ENCODE results near the gene FBLN1.

The FBLN1 gene

DNA sequence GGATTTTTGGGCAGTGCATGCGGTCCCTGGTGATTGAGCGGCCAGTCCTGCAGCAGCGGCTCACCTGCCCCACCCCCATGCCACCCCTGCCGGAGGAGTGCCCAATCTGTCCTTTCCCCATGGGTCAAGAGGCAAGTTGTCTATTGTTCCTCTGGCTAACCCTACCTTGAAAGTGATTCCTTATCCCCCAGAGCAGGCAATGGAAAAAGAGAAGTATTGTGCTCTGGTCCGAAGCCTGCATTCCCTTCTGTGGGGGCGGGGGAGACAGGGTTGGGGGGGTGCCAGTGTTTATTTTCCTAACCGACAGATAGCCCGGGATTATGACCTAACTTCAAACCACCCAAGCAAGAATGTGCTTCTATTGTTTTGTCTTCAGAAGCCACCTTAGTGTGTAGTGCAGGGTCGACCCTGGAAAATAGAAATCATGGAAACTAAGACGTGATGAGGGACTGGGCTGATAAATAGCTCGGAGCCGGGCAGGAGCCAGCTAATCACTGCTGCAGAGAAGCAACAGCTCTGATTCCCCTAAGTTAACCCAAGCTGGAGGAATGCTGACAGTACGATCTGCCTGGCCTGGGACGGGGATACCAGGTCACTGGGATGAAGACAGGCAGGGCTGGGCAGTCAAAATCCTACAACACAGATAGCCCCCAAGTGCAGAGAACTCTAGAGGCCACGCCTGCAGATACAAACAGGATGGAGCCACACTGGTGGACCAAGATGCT is 130.3 kb downstream of the FBLN1 start:
- no peak for ATAC-seq
- TF ChIP-seq BACH2 (CRISPR knock-in tag; IDR thresholded peaks at IDR 0.05; ENCODE audit: borderline replicate concordance) (no peak), RARB (CRISPR knock-in tag; IDR thresholded peaks at IDR 0.05) (no peak), ISL1 (CRISPR knock-in tag; IDR thresholded peaks at IDR 0.05) (no peak), SNAI2 (CRISPR knock-in tag; IDR thresholded peaks at IDR 0.05) (no peak), TOX (CRISPR knock-in tag; IDR thresholded peaks at IDR 0.05; ENCODE audit: borderline replicate concordance) (no peak), ZNF70 (CRISPR knock-in tag; IDR thresholded peaks at IDR 0.05) (no peak), OSR1 (CRISPR knock-in tag; IDR thresholded peaks at IDR 0.05) (no peak), ESRRG (CRISPR knock-in tag; IDR thresholded peaks at IDR 0.05) (no peak), ZNF565 (CRISPR knock-in tag; conservative IDR thresholded peaks at IDR 0.05; ENCODE audit: low read depth) (no peak), ZC3H10 (CRISPR knock-in tag; IDR thresholded peaks at IDR 0.05) (no peak), ZFP3 (CRISPR knock-in tag; IDR thresholded peaks at IDR 0.05) (no peak)
- TF ChIP-seq, protein P1, sequence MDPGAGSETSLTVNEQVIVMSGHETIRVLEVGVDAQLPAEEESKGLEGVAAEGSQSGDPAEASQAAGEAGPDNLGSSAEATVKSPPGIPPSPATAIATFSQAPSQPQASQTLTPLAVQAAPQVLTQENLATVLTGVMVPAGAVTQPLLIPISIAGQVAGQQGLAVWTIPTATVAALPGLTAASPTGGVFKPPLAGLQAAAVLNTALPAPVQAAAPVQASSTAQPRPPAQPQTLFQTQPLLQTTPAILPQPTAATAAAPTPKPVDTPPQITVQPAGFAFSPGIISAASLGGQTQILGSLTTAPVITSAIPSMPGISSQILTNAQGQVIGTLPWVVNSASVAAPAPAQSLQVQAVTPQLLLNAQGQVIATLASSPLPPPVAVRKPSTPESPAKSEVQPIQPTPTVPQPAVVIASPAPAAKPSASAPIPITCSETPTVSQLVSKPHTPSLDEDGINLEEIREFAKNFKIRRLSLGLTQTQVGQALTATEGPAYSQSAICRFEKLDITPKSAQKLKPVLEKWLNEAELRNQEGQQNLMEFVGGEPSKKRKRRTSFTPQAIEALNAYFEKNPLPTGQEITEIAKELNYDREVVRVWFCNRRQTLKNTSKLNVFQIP (CRISPR knock-in tag; IDR thresholded peaks at IDR 0.05; ENCODE audit: borderline replicate concordance, low read depth): no peak
- TF ChIP-seq, protein P2, sequence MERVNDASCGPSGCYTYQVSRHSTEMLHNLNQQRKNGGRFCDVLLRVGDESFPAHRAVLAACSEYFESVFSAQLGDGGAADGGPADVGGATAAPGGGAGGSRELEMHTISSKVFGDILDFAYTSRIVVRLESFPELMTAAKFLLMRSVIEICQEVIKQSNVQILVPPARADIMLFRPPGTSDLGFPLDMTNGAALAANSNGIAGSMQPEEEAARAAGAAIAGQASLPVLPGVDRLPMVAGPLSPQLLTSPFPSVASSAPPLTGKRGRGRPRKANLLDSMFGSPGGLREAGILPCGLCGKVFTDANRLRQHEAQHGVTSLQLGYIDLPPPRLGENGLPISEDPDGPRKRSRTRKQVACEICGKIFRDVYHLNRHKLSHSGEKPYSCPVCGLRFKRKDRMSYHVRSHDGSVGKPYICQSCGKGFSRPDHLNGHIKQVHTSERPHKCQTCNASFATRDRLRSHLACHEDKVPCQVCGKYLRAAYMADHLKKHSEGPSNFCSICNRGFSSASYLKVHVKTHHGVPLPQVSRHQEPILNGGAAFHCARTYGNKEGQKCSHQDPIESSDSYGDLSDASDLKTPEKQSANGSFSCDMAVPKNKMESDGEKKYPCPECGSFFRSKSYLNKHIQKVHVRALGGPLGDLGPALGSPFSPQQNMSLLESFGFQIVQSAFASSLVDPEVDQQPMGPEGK (CRISPR knock-in tag; IDR thresholded peaks at IDR 0.05; ENCODE audit: borderline replicate concordance): no peak
- TF ChIP-seq, protein P3, sequence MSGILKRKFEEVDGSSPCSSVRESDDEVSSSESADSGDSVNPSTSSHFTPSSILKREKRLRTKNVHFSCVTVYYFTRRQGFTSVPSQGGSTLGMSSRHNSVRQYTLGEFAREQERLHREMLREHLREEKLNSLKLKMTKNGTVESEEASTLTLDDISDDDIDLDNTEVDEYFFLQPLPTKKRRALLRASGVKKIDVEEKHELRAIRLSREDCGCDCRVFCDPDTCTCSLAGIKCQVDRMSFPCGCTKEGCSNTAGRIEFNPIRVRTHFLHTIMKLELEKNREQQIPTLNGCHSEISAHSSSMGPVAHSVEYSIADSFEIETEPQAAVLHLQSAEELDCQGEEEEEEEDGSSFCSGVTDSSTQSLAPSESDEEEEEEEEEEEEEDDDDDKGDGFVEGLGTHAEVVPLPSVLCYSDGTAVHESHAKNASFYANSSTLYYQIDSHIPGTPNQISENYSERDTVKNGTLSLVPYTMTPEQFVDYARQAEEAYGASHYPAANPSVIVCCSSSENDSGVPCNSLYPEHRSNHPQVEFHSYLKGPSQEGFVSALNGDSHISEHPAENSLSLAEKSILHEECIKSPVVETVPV (CRISPR knock-in tag; IDR thresholded peaks at IDR 0.05): no peak
- TF ChIP-seq, protein P4, sequence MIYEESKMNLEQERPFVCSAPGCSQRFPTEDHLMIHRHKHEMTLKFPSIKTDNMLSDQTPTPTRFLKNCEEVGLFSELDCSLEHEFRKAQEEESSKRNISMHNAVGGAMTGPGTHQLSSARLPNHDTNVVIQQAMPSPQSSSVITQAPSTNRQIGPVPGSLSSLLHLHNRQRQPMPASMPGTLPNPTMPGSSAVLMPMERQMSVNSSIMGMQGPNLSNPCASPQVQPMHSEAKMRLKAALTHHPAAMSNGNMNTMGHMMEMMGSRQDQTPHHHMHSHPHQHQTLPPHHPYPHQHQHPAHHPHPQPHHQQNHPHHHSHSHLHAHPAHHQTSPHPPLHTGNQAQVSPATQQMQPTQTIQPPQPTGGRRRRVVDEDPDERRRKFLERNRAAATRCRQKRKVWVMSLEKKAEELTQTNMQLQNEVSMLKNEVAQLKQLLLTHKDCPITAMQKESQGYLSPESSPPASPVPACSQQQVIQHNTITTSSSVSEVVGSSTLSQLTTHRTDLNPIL (CRISPR knock-in tag; IDR thresholded peaks at IDR 0.05; ENCODE audit: low read depth): no peak

DNA sequence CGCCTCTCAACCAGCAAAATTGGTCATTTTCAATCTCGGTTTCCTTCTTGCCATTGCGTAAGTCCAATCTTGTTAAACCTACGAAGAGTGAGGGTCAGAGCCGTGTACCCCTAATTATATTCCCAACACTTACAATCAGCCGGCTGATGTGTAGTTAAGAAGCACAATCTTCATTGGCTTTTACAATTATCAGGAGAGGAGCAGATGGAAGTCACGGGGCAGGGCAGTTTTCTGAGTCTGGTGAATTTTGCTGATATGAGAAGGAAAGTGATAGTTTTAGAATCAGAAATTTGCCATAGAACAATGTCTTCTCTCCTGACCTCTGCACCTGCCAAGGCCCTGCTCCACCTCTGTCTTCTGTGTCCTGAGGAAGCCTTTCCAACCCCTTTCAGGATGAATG is 134.0 kb downstream of the FBLN1 start:
- TF ChIP-seq ZNF8 (CRISPR knock-in tag; IDR thresholded peaks at IDR 0.05): no peak
- TF ChIP-seq SNAI2 (CRISPR knock-in tag; IDR thresholded peaks at IDR 0.05): no peak
- TF ChIP-seq TCF4 (CRISPR knock-in tag; IDR thresholded peaks at IDR 0.05; ENCODE audit: borderline replicate concordance): no peak
- no peak for TF ChIP-seq ESRRG (CRISPR knock-in tag; IDR thresholded peaks at IDR 0.05)
- TF ChIP-seq, protein P1 (CRISPR knock-in tag; IDR thresholded peaks at IDR 0.05; ENCODE audit: borderline replicate concordance, low read depth): no peak
- TF ChIP-seq, protein P4 (CRISPR knock-in tag; IDR thresholded peaks at IDR 0.05; ENCODE audit: low read depth): no peak
- no peak for TF ChIP-seq ZFP3 (CRISPR knock-in tag; IDR thresholded peaks at IDR 0.05)
- no peak for TF ChIP-seq PPARA (CRISPR knock-in tag; IDR thresholded peaks at IDR 0.05; ENCODE audit: borderline replicate concordance)
- no peak for ATAC-seq

DNA sequence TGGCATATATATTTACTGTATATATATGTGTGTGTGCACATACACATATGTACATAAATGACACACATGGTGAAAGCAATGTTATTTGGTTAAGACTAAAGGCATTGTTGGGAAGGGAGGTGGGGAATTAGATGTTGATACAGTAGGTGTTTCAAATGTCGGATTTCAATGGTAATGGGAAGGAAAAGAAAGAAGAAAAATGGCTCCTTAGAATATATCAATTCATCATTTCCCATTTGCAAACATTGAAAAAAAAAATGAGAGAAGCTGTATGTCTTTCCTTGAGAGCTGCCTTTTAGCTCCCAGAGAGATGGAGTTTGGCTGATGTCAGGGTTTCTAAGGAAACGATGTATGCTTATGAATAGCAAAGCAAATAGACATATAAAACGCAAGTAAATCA is 135.5 kb downstream of the FBLN1 start:
- TF ChIP-seq, protein P3 (CRISPR knock-in tag; IDR thresholded peaks at IDR 0.05): no peak
- TF ChIP-seq, protein P2 (CRISPR knock-in tag; IDR thresholded peaks at IDR 0.05; ENCODE audit: borderline replicate concordance): no peak
- TF ChIP-seq ZC3H10 (CRISPR knock-in tag; IDR thresholded peaks at IDR 0.05) (no peak), OSR1 (CRISPR knock-in tag; IDR thresholded peaks at IDR 0.05) (no peak), ZFP30 (CRISPR knock-in tag; IDR thresholded peaks at IDR 0.05) (no peak), ISL1 (CRISPR knock-in tag; IDR thresholded peaks at IDR 0.05) (no peak), ARNTL (CRISPR knock-in tag; IDR thresholded peaks at IDR 0.05; ENCODE audit: borderline replicate concordance, low read depth) (no peak), BACH2 (CRISPR knock-in tag; IDR thresholded peaks at IDR 0.05; ENCODE audit: borderline replicate concordance) (no peak), ZNF8 (CRISPR knock-in tag; IDR thresholded peaks at IDR 0.05) (no peak), PPARA (CRISPR knock-in tag; IDR thresholded peaks at IDR 0.05; ENCODE audit: borderline replicate concordance) (no peak), TCF4 (CRISPR knock-in tag; IDR thresholded peaks at IDR 0.05; ENCODE audit: borderline replicate concordance) (no peak), RARB (CRISPR knock-in tag; IDR thresholded peaks at IDR 0.05) (no peak)
- TF ChIP-seq, protein P4 (CRISPR knock-in tag; IDR thresholded peaks at IDR 0.05; ENCODE audit: low read depth): no peak
- ATAC-seq: no peak
